ENCODE results near the gene MAP1LC3C.

- TF ChIP-seq CTCF (IDR thresholded peaks at IDR 0.05) = no peak
- TF ChIP-seq POLR2AphosphoS5 (IDR thresholded peaks at IDR 0.05) = no peak
- no peak for TF ChIP-seq POLR2A (IDR thresholded peaks at IDR 0.05)
Measured at GRCh38 chr1:241979926-241980325, 19.0 kb downstream of the MAP1LC3C start.

Measured in breast epithelium (tissue), 3 donors.